HepG2 (cell line): ENCODE data around the gene MAP1LC3C. TPM values are rescaled to one million over a fixed set of nuclear protein-coding genes. Genes with fewer than 3 reads are reported as not detected.

Experiments used
- ATAC-seq: fragments of 200-7000 bp; cut with Tn5 transposase; 3 replicates; pipeline ENCODE4 v1.9.1; 2020; ENCODE audit warnings: mild to moderate bottlenecking, moderate library complexity
- BruUV-seq: library from RNA; stranded (reverse); fragments of 400-500 nt; replicated peaks from 2 replicates; lab custom pipeline; 2021; lab: Mats Ljungman, UMichigan
- CTCF ChIA-PET: fragments of 300-600 bp; formaldehyde crosslinking; extraction: SDS; loops from one replicate; lab custom pipeline; 2021; ENCODE audit warnings: low total read pairs, inconsistent platforms, low intra/inter-chr PET ratio; lab: Yijun Ruan, JAX
- POLR2A ChIA-PET: fragments of 350-600 bp; sonication (Branson Sonifier 250); formaldehyde crosslinking; loops from one replicate; lab custom pipeline; 2020; ENCODE audit warnings: antibody characterized with exemption, inconsistent platforms; lab: Yijun Ruan, JAX
- DNase-seq: peaks from one replicate; pipeline ENCODE4 v3.0.0-alpha.2; 2015; ENCODE audit warnings: low spot score
- FAIRE-seq: peaks from 3 replicates; lab custom pipeline; 2011; peaks lifted over from hg19 to GRCh38; lab: Jason Lieb, UNC
- H2AFZ ChIP-seq: one replicate; pipeline ENCODE4 v1.6.1; 2011; ENCODE audit warnings: low read length, inconsistent platforms
- H3K27ac ChIP-seq: fragments of 300-600 bp; 3 replicates; pipeline ENCODE4 v1.8.0; 2011; ENCODE audit warnings: mixed run types, mild to moderate bottlenecking, mixed read lengths, low read length, inconsistent platforms; ENCODE audit not compliant: insufficient read depth; ENCODE audit errors: extremely low read length
- H3K27me3 ChIP-seq, 2 experiments: fragments of 200-600 bp in 1 of 2; 2 replicates in 1 of 2; 3 replicates in 1 of 2; pipeline versions ENCODE4 v1.6.0 to v1.8.0; 2011; ENCODE audit warnings: low read length in 2 of 2, mild to moderate bottlenecking in 2 of 2, moderate library complexity in 2 of 2, inconsistent platforms in 1 of 2; ENCODE audit not compliant: insufficient read depth in 2 of 2, control insufficient read depth in 1 of 2
- H3K36me3 ChIP-seq, 2 experiments: fragments of 200-600 bp in 1 of 2; replicated peaks in 1 of 2; 2 replicates in 1 of 2; 3 replicates in 1 of 2; pipeline versions ENCODE4 v1.5.1 to v1.8.0; 2011; ENCODE audit warnings: low read length in 2 of 2, inconsistent platforms in 1 of 2; ENCODE audit not compliant: insufficient read depth in 2 of 2, control insufficient read depth in 1 of 2
- H3K4me1 ChIP-seq: 2 replicates; pipeline ENCODE4 v1.5.1; 2012; ENCODE audit warnings: low read length, inconsistent platforms; ENCODE audit not compliant: insufficient read depth
- H3K4me2 ChIP-seq: 2 replicates; pipeline ENCODE4 v1.6.0; 2011; ENCODE audit warnings: low read depth, low read length, inconsistent platforms
- H3K4me3 ChIP-seq, 3 experiments: fragments of 200-600 bp in 1 of 3; sonication (generic), shearing (Covaris generic) in 1 of 3; replicated peaks in 1 of 3; 2 replicates each; pipeline ENCODE4 v1.5.1; 2011 to 2016; ENCODE audit warnings: low read length in 3 of 3, inconsistent platforms in 2 of 3, low read depth in 2 of 3, mild to moderate bottlenecking in 2 of 3, control low read depth in 1 of 3, mixed read lengths in 1 of 3; ENCODE audit not compliant: insufficient read depth in 1 of 3
- H3K79me2 ChIP-seq: one replicate; pipeline ENCODE4 v1.6.1; 2011; ENCODE audit warnings: low read length, inconsistent platforms; ENCODE audit not compliant: insufficient read depth
- H3K9ac ChIP-seq: 2 replicates; pipeline ENCODE4 v1.6.0; 2011; ENCODE audit warnings: mild to moderate bottlenecking, low read depth, low read length, inconsistent platforms; ENCODE audit not compliant: insufficient read depth
- H3K9me3 ChIP-seq: 2 replicates; pipeline ENCODE4 v1.5.1; 2012; ENCODE audit warnings: mild to moderate bottlenecking, low read length
- H4K20me1 ChIP-seq: 2 replicates; pipeline ENCODE4 v1.6.0; 2011; ENCODE audit warnings: inconsistent platforms, mild to moderate bottlenecking, low read length, moderate library complexity; ENCODE audit not compliant: insufficient read depth
- EHMT2 ChIP-seq: fragments of 200-600 bp; sonication (generic); IDR thresholded peaks from 2 replicates; pipeline ENCODE4 v1.7.0; 2017; ENCODE audit warnings: antibody characterized with exemption, low read depth, low read length, borderline replicate concordance
- ELF3 ChIP-seq: IDR thresholded peaks from 2 replicates; pipeline ENCODE4 v1.6.1; 2016; ENCODE audit warnings: missing genetic modification reagents, missing compliant biosample characterization
- ETV6 ChIP-seq: sonication (generic); formaldehyde crosslinking; conservative IDR thresholded peaks from 2 replicates; pipeline ENCODE4 v1.4.0; 2020; ENCODE audit warnings: missing genetic modification reagents
- MEIS2 ChIP-seq: sonication (generic); formaldehyde crosslinking; IDR thresholded peaks from 2 replicates; pipeline ENCODE4 v1.9.0; 2021; ENCODE audit warnings: mild to moderate bottlenecking, missing genetic modification reagents
- NFRKB ChIP-seq: fragments of 450-650 bp; IDR thresholded peaks from 2 replicates; pipeline ENCODE4 v1.6.1; 2017
- NFYC ChIP-seq: IDR thresholded peaks from 2 replicates; pipeline ENCODE4 v1.6.1; 2016; ENCODE audit warnings: missing genetic modification reagents, missing compliant biosample characterization
- ONECUT2 ChIP-seq: sonication (generic); formaldehyde crosslinking; IDR thresholded peaks from 2 replicates; pipeline ENCODE4 v1.4.0; 2020; ENCODE audit warnings: missing genetic modification reagents
- RORA ChIP-seq: sonication (generic); formaldehyde crosslinking; IDR thresholded peaks from 2 replicates; pipeline ENCODE4 v1.5.0; 2020; ENCODE audit warnings: mild to moderate bottlenecking, missing genetic modification reagents, moderate library complexity
- SMAD9 ChIP-seq: sonication (generic); formaldehyde crosslinking; IDR thresholded peaks from 2 replicates; pipeline ENCODE4 v1.5.1; 2020; ENCODE audit warnings: mild to moderate bottlenecking, missing genetic modification reagents
- TARDBP ChIP-seq: sonication (generic); formaldehyde crosslinking; IDR thresholded peaks from 2 replicates; pipeline ENCODE4 v1.8.0; 2022; ENCODE audit warnings: mild to moderate bottlenecking, missing genetic modification reagents
- ZBTB38 ChIP-seq: sonication (generic); formaldehyde crosslinking; IDR thresholded peaks from 2 replicates; pipeline ENCODE4 v1.5.1; 2020; ENCODE audit warnings: mild to moderate bottlenecking, missing genetic modification reagents
- ZFP37 ChIP-seq: sonication (generic); formaldehyde crosslinking; IDR thresholded peaks from 2 replicates; pipeline ENCODE4 v1.4.0; 2020; ENCODE audit warnings: missing genetic modification reagents, borderline replicate concordance
- ZNF780A ChIP-seq: sonication (generic); formaldehyde crosslinking; IDR thresholded peaks from 2 replicates; pipeline ENCODE4 v1.8.0; 2022; ENCODE audit warnings: mild to moderate bottlenecking, missing genetic modification reagents, moderate library complexity
- ZNF782 ChIP-seq: sonication (generic); formaldehyde crosslinking; IDR thresholded peaks from 2 replicates; pipeline ENCODE4 v1.4.0; 2020; ENCODE audit warnings: missing genetic modification reagents, mild to moderate bottlenecking, borderline replicate concordance
- WGBS: methylation state at CpG from one replicate; pipeline ENCODE4 v1.1.6; 2017; ENCODE audit warnings: low lambda C conversion rate; 5-methylcytosine and 5-hydroxymethylcytosine counted together
- in situ Hi-C: cut with HindIII; loops from 2 replicates; pipeline ENCODE4 v1.10.0; 2017; ENCODE audit warnings: low pct_unique_long_range_greater_than_20kb; ENCODE audit not compliant: extremely low pct_ligation_motif_present
- intact Hi-C: fragments of 100-400 bp; cut with micrococcal nuclease; formaldehyde crosslinking; loops from one replicate; pipeline ENCODE4 v1.10.0; 2022; ENCODE audit not compliant: unreplicated experiment
- polyA plus RNA-seq, 8 experiments: library from polyadenylated mRNA; depleted of rRNA in 3 of 8; stranded (reverse) in 7 of 8; unstranded in 1 of 8; fragments of >200 nt; fragmentation: Illumina TruSeq in 4 of 8; extraction: Trizol in 4 of 8; gene quantifications; 2 replicates each; pipeline versions ENCODE4 v1.2.1 to v1.2.3, GENCODE V29; 2011 to 2016; ENCODE audit warnings: low read depth in 4 of 8, missing spikeins in 1 of 8, mixed read lengths in 1 of 8; ENCODE audit not compliant: insufficient read depth in 1 of 8
- total RNA-seq, 5 experiments: library from RNA; depleted of rRNA; stranded (reverse); fragments of >200 nt; fragmentation: Illumina TruSeq; extraction: Trizol; gene quantifications; 2 replicates each; pipeline ENCODE4 v1.2.3, GENCODE V29; 2016; ENCODE audit warnings: low read depth in 1 of 5
- TF ChIP-seq, protein P1 (sequence below): IDR thresholded peaks from 2 replicates; pipeline ENCODE4 v1.6.1; 2012; ENCODE audit warnings: low read depth, low read length, improper control_type of control experiment
- TF ChIP-seq, protein P2 (sequence below): sonication (generic); formaldehyde crosslinking; IDR thresholded peaks from 2 replicates; pipeline ENCODE4 v1.5.0; 2020; ENCODE audit warnings: mild to moderate bottlenecking, missing genetic modification reagents, moderate library complexity
- TF ChIP-seq, protein P3 (sequence below): sonication (generic); formaldehyde crosslinking; IDR thresholded peaks from 2 replicates; pipeline ENCODE4 v1.4.0; 2020; ENCODE audit warnings: missing genetic modification reagents, mild to moderate bottlenecking, borderline replicate concordance
- TF ChIP-seq, protein P4 (sequence below): sonication (generic); formaldehyde crosslinking; IDR thresholded peaks from 2 replicates; pipeline ENCODE4 v1.4.0; 2020; ENCODE audit warnings: missing genetic modification reagents

MAP1LC3C gene
- total and polyA plus RNA-seq, 2 of the 13 experiments (the other 11 are each of a cell fraction or from before 2014, with no cell fraction given): not detected

DNA sequence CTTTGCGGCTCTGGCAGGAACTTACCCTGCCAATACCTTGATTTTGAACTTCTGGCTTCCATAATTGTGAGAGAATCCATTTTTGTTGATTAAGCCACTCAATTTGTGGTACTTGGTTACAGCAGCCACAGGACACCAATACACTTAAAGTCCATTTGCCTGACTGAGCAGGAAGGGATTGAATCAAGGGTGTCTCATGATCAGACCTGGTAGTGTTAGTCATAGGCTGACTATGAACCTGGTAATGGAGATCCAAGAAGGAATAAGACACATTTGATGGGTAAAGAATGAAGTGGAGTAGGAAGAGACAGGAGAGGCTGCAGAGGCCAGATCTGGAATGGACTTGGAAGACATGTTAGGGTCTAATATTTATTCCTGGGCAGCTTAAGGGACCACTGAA lies 31.2 kb upstream of the MAP1LC3C start:
- TF ChIP-seq ZBTB38 (CRISPR knock-in tag): no peak
- TF ChIP-seq NFYC: no peak
- TF ChIP-seq, protein P1, sequence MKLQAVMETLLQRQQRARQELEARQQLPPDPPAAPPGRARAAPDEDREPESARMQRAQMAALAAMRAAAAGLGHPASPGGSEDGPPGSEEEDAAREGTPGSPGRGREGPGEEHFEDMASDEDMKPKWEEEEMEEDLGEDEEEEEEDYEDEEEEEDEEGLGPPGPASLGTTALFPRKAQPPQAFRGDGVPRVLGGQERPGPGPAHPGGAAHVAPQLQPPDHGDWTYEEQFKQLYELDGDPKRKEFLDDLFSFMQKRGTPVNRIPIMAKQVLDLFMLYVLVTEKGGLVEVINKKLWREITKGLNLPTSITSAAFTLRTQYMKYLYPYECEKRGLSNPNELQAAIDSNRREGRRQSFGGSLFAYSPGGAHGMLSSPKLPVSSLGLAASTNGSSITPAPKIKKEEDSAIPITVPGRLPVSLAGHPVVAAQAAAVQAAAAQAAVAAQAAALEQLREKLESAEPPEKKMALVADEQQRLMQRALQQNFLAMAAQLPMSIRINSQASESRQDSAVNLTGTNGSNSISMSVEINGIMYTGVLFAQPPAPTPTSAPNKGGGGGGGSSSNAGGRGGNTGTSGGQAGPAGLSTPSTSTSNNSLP: no peak
- no peak for TF ChIP-seq MEIS2 (CRISPR knock-in tag)
- no peak for TF ChIP-seq ZNF782 (CRISPR knock-in tag)
- TF ChIP-seq, protein P2, sequence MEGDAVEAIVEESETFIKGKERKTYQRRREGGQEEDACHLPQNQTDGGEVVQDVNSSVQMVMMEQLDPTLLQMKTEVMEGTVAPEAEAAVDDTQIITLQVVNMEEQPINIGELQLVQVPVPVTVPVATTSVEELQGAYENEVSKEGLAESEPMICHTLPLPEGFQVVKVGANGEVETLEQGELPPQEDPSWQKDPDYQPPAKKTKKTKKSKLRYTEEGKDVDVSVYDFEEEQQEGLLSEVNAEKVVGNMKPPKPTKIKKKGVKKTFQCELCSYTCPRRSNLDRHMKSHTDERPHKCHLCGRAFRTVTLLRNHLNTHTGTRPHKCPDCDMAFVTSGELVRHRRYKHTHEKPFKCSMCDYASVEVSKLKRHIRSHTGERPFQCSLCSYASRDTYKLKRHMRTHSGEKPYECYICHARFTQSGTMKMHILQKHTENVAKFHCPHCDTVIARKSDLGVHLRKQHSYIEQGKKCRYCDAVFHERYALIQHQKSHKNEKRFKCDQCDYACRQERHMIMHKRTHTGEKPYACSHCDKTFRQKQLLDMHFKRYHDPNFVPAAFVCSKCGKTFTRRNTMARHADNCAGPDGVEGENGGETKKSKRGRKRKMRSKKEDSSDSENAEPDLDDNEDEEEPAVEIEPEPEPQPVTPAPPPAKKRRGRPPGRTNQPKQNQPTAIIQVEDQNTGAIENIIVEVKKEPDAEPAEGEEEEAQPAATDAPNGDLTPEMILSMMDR: no peak
- TF ChIP-seq TARDBP (CRISPR knock-in tag): no peak
- no peak for TF ChIP-seq ZNF780A (CRISPR knock-in tag)
- TF ChIP-seq ZFP37: no peak
- no peak for TF ChIP-seq ONECUT2
- no peak for TF ChIP-seq NFRKB
- TF ChIP-seq ETV6 (CRISPR knock-in tag): no peak
- TF ChIP-seq EHMT2: no peak
- TF ChIP-seq, protein P3, sequence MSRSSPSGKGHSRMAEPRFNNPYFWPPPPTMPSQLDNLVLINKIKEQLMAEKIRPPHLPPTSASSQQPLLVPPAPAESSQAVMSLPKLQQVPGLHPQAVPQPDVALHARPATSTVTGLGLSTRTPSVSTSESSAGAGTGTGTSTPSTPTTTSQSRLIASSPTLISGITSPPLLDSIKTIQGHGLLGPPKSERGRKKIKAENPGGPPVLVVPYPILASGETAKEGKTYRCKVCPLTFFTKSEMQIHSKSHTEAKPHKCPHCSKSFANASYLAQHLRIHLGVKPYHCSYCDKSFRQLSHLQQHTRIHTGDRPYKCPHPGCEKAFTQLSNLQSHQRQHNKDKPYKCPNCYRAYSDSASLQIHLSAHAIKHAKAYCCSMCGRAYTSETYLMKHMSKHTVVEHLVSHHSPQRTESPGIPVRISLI (CRISPR knock-in tag): no peak
- TF ChIP-seq, protein P4, sequence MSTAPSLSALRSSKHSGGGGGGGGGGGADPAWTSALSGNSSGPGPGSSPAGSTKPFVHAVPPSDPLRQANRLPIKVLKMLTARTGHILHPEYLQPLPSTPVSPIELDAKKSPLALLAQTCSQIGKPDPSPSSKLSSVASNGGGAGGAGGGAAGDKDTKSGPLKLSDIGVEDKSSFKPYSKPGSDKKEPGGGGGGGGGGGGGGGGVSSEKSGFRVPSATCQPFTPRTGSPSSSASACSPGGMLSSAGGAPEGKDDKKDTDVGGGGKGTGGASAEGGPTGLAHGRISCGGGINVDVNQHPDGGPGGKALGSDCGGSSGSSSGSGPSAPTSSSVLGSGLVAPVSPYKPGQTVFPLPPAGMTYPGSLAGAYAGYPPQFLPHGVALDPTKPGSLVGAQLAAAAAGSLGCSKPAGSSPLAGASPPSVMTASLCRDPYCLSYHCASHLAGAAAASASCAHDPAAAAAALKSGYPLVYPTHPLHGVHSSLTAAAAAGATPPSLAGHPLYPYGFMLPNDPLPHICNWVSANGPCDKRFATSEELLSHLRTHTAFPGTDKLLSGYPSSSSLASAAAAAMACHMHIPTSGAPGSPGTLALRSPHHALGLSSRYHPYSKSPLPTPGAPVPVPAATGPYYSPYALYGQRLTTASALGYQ (CRISPR knock-in tag): no peak
- TF ChIP-seq RORA (CRISPR knock-in tag): no peak
- no peak for TF ChIP-seq SMAD9
- no peak for TF ChIP-seq ELF3 (CRISPR knock-in tag)
- POLR2A ChIA-PET: no interaction called here
- Histone ChIP-seq H3K79me2 (no peaks in the 10 kb centered on the region), H3K36me3 (no peaks in the 10 kb centered on the region), H3K27ac (no peak overlapping the region), H3K4me3 (no peak overlapping the region), H4K20me1 (no peaks in the 10 kb centered on the region), H3K9ac (no peak overlapping the region), H3K4me2 (no peak overlapping the region), H3K9me3 (no peaks in the 10 kb centered on the region), H2AFZ (no peak overlapping the region), H3K4me1 (no peaks in the 10 kb centered on the region), H3K27me3 (peaks cover 0 to 7% of the 10 kb centered on the region in 2 experiments; a peak in 3 of 5 replicates)
- DNase-seq: no peak
- no TSS peak for BruUV-seq
- intact Hi-C loops (no loop called here), in situ Hi-C loops (no loop called here)
- 0% methylated on average over 1 of the region's 1 CpG for WGBS
- CTCF ChIA-PET: no interaction called here
- FAIRE-seq: no peak
- ATAC-seq: no peak
